KBM-7 (cell line): ENCODE results near the gene PGAM5.

ENCODE experiments used
- DNase-seq: peaks from one replicate; pipeline ENCODE4 v3.0.0-alpha.2; 2015
- in situ Hi-C: fragments of 300-500 bp; cut with MboI; formaldehyde crosslinking; loops from 2 replicates; pipeline ENCODE4 v1.14.3; 2020; ENCODE audit warnings: low sequenced_read_pairs, low pct_unique_long_range_greater_than_20kb, mixed read lengths

PGAM5 gene

DNA sequence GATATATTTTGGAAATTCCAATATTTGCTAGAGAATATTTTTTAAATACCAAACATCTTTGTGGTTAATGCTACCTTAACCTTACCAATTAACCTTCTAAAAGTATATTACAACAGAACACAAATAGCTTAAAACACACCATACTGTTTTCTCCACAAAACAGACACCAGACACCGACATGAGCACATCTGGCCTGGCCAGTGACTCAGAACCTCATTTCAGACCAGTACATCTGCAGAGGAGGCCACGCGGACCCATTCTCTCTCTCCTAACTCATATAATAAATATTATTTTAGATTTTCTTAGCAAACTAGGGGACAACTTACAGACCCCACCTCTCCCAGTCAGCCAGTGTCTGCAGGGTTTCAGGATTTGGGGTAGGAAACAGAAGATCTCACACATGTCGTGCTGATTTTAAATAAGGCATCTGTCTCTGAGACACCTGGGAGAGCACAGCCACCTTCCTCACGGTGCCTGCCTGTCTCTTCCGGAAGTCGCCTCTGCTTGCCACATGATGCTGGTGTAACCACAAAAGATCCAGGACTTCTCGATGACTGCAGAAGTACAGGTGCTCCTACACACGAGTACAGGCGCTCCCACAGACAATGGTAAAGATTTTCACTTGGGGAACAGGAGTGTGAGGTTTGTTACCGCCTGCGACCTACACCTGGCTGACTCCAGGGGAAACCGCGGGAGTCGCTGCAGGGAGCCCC lies 60.6 kb downstream of the PGAM5 start:
- in situ Hi-C loops, result no loop called here
- no peak for DNase-seq
